Trophoblast cell (in vitro differentiated cells and primary cell): ENCODE data around the gene SPEF1.
A peak's percentile ranks its signal among the peaks of the same experiment; 100 is the strongest.

Source experiments
- DNase-seq, 2 donors: peaks; one replicate each; pipeline ENCODE4 v3.0.0-alpha.2; 2016
- H2AFZ ChIP-seq: 2 replicates; pipeline ENCODE4 v1.6.1; 2013; ENCODE audit warnings: low read length, moderate library complexity, mild to moderate bottlenecking; ENCODE audit not compliant: insufficient read depth, poor library complexity
- H2AK5ac ChIP-seq: 2 replicates; pipeline ENCODE4 v1.6.1; 2013; ENCODE audit warnings: mild to moderate bottlenecking, low read length
- H2BK120ac ChIP-seq: 2 replicates; pipeline ENCODE4 v1.6.1; 2013; ENCODE audit warnings: low read length, mild to moderate bottlenecking, moderate library complexity; ENCODE audit not compliant: insufficient read depth, poor library complexity
- H2BK12ac ChIP-seq: 2 replicates; pipeline ENCODE4 v1.6.1; 2013; ENCODE audit warnings: mild to moderate bottlenecking, low read length, moderate library complexity
- H2BK5ac ChIP-seq: 2 replicates; pipeline ENCODE4 v1.6.1; 2013; ENCODE audit warnings: low read length, low read depth, moderate library complexity, mild to moderate bottlenecking; ENCODE audit not compliant: poor library complexity
- H3K14ac ChIP-seq: 2 replicates; pipeline ENCODE4 v1.6.1; 2013; ENCODE audit warnings: mild to moderate bottlenecking, low read length
- H3K18ac ChIP-seq: 2 replicates; pipeline ENCODE4 v1.6.1; 2013; ENCODE audit warnings: mild to moderate bottlenecking, low read length
- H3K23ac ChIP-seq: 2 replicates; pipeline ENCODE4 v1.6.1; 2013; ENCODE audit warnings: low read length
- H3K27ac ChIP-seq: 2 replicates; pipeline ENCODE4 v1.5.1; 2013; ENCODE audit warnings: low read depth, mild to moderate bottlenecking, inconsistent platforms, low read length, moderate library complexity
- H3K27me3 ChIP-seq: 2 replicates; pipeline ENCODE4 v1.6.1; 2013; ENCODE audit warnings: inconsistent platforms, mild to moderate bottlenecking, low read length, moderate library complexity; ENCODE audit not compliant: insufficient read depth
- H3K36me3 ChIP-seq, 2 experiments: 1 replicate in 1 of 2; 2 replicates in 1 of 2; pipeline ENCODE4 v1.6.1; 2013; ENCODE audit warnings: low read length in 2 of 2, mild to moderate bottlenecking in 2 of 2, moderate library complexity in 1 of 2; ENCODE audit not compliant: insufficient read depth in 2 of 2, control insufficient read depth in 1 of 2
- H3K4ac ChIP-seq: 2 replicates; pipeline ENCODE4 v1.6.1; 2013; ENCODE audit warnings: low read depth, mild to moderate bottlenecking, low read length, moderate library complexity
- H3K4me1 ChIP-seq, 2 experiments: 1 replicate in 1 of 2; 2 replicates in 1 of 2; pipeline ENCODE4 v1.6.1; 2013; ENCODE audit warnings: low read length in 2 of 2, mild to moderate bottlenecking in 2 of 2, moderate library complexity in 1 of 2; ENCODE audit not compliant: insufficient read depth in 2 of 2, control insufficient read depth in 1 of 2
- H3K4me2 ChIP-seq: 2 replicates; pipeline ENCODE4 v1.6.1; 2013; ENCODE audit warnings: inconsistent platforms, mild to moderate bottlenecking, low read length, moderate library complexity
- H3K4me3 ChIP-seq: 2 replicates; pipeline ENCODE4 v1.5.1; 2013; ENCODE audit warnings: mild to moderate bottlenecking, low read depth, low read length, inconsistent platforms
- H3K79me1 ChIP-seq: one replicate; pipeline ENCODE4 v1.6.1; 2013; ENCODE audit warnings: low read length
- H3K79me2 ChIP-seq: 2 replicates; pipeline ENCODE4 v1.6.1; 2013; ENCODE audit warnings: low read length, mild to moderate bottlenecking; ENCODE audit not compliant: control insufficient read depth, insufficient read depth, poor library complexity
- H3K9ac ChIP-seq: 2 replicates; pipeline ENCODE4 v1.6.1; 2013; ENCODE audit warnings: mild to moderate bottlenecking, low read length
- H3K9me3 ChIP-seq: 2 replicates; pipeline ENCODE4 v1.6.1; 2013; ENCODE audit warnings: low read depth, mild to moderate bottlenecking, control low read depth, inconsistent platforms, low read length; ENCODE audit not compliant: insufficient read depth
- H4K12ac ChIP-seq: 2 replicates; pipeline ENCODE4 v1.6.1; 2013; ENCODE audit warnings: low read depth, mild to moderate bottlenecking, low read length, moderate library complexity
- H4K8ac ChIP-seq: 2 replicates; pipeline ENCODE4 v1.6.1; 2013; ENCODE audit warnings: low read depth, mild to moderate bottlenecking, low read length, moderate library complexity
- H4K91ac ChIP-seq: one replicate; pipeline ENCODE4 v1.6.1; 2013; ENCODE audit warnings: low read depth, mild to moderate bottlenecking, low read length, moderate library complexity
- WGBS: extraction: QIAGEN DNeasy Blood & Tissue Kit; methylation state at CpG from one replicate; pipeline ENCODE4 v1.1.7; 2013; ENCODE audit warnings: missing lambda C conversion rate; ENCODE audit not compliant: insufficient read length, insufficient coverage; ENCODE audit errors: extremely low coverage; 5-methylcytosine and 5-hydroxymethylcytosine counted together

The SPEF1 gene

GRCh38 chr20:3745686-3746173, 35.5 kb downstream of the SPEF1 start:
- no peak overlapping the region for H2BK12ac ChIP-seq

GRCh38 chr20:3744806-3745685, 36.2 kb downstream of the SPEF1 start:
- DNase-seq: peak; percentile 90 to 92
- no peak overlapping the region for H3K4ac ChIP-seq
- no peak overlapping the region for H3K27ac ChIP-seq
- H4K91ac ChIP-seq: no peak overlapping the region
- no CpG with 5 or more reads among the region's 45 CpGs for WGBS
- peaks cover 3 to 5% of the 10 kb centered on the region in 2 experiments for H3K4me1 ChIP-seq
- H3K4me2 ChIP-seq: peak overlapping the region; percentile 15
- no peak overlapping the region for H3K9ac ChIP-seq
- no peak overlapping the region for H2BK5ac ChIP-seq
- no peak overlapping the region for H2BK120ac ChIP-seq
- peak overlapping the region; percentile 42 for H4K8ac ChIP-seq
- H3K79me2 ChIP-seq: no peaks in the 10 kb centered on the region
- no peak overlapping the region for H2BK12ac ChIP-seq
- H3K9me3 ChIP-seq: peaks cover 7% of the 10 kb centered on the region
- H3K23ac ChIP-seq: no peak overlapping the region
- H3K79me1 ChIP-seq: no peaks in the 10 kb centered on the region
- no peak overlapping the region for H4K12ac ChIP-seq
- H2AFZ ChIP-seq: peak overlapping the region; percentile 78
- no peak overlapping the region for H2AK5ac ChIP-seq
- no peak overlapping the region for H3K14ac ChIP-seq
- no peak overlapping the region for H3K18ac ChIP-seq
- no peak overlapping the region for H3K4me3 ChIP-seq
- H3K27me3 ChIP-seq: peaks cover 13% of the 10 kb centered on the region
- H3K36me3 ChIP-seq: no peaks in the 10 kb centered on the region

More at GRCh38 chr20:3745686-3746173, 35.5 kb downstream of the SPEF1 start:
- no peak overlapping the region for H2BK120ac ChIP-seq
- H3K4me2 ChIP-seq: no peak overlapping the region
- H3K79me1 ChIP-seq: no peaks in the 10 kb centered on the region
- no peak overlapping the region for H3K9ac ChIP-seq
- H4K91ac ChIP-seq: no peak overlapping the region
- H2AK5ac ChIP-seq: no peak overlapping the region
- peaks cover 3 to 5% of the 10 kb centered on the region in 2 experiments for H3K4me1 ChIP-seq
- H3K23ac ChIP-seq: no peak overlapping the region
- H3K14ac ChIP-seq: no peak overlapping the region
- H3K4ac ChIP-seq: no peak overlapping the region
- H2BK5ac ChIP-seq: no peak overlapping the region
- no CpG with 5 or more reads among the region's 11 CpGs for WGBS
- no peak overlapping the region for H3K4me3 ChIP-seq
- H3K9me3 ChIP-seq: peaks cover 7% of the 10 kb centered on the region
- no peaks in the 10 kb centered on the region for H3K79me2 ChIP-seq
- H2AFZ ChIP-seq: no peak overlapping the region
- H4K12ac ChIP-seq: no peak overlapping the region
- no peak overlapping the region for H3K18ac ChIP-seq
- H4K8ac ChIP-seq: no peak overlapping the region
- no peak for DNase-seq
- no peaks in the 10 kb centered on the region for H3K36me3 ChIP-seq
- H3K27me3 ChIP-seq: peaks cover 20% of the 10 kb centered on the region
- no peak overlapping the region for H3K27ac ChIP-seq

GRCh38 chr20:3744037-3744436, 37.2 kb downstream of the SPEF1 start:
- Histone ChIP-seq H3K9ac (no peak overlapping the region), H3K18ac (no peak overlapping the region), H4K91ac (no peak overlapping the region), H3K36me3 (no peaks in the 10 kb centered on the region), H3K23ac (no peak overlapping the region), H2AK5ac (no peak overlapping the region), H2BK5ac (no peak overlapping the region), H4K12ac (no peak overlapping the region), H2AFZ (no peak overlapping the region), H3K27ac (no peak overlapping the region), H2BK12ac (no peak overlapping the region), H3K14ac (no peak overlapping the region), H3K27me3 (peaks cover 4% of the 10 kb centered on the region), H3K79me1 (no peaks in the 10 kb centered on the region), H4K8ac (no peak overlapping the region), H2BK120ac (no peak overlapping the region), H3K79me2 (no peaks in the 10 kb centered on the region), H3K4me2 (no peak overlapping the region), H3K4ac (no peak overlapping the region), H3K4me3 (no peak overlapping the region), H3K4me1 (peaks cover 0 to 2% of the 10 kb centered on the region in 2 experiments), H3K9me3 (peaks cover 7% of the 10 kb centered on the region)
- WGBS: no CpG with 5 or more reads among the region's 1 CpG
- no peak for DNase-seq

DNA sequence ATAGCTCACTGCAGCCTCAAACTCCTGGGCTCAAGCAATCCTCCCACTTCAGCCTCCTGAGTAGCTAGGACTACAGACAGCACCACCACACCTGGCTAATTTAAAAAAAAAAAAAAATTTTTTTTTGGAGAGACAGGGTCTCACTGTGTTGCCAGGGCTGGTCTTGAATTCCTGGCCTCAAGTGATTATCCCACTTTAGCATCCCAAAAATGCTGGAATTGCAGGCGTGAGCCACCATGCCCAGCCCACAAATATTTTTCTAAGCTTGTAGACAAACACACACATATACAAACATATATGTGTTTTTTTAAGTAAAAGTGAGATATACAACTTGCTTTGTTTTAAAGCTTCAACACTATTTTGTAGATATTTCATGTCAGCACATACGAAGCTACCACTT, 38.0 kb downstream of the SPEF1 start:
- H3K4me1 ChIP-seq: peaks cover 0 to 2% of the 10 kb centered on the region in 2 experiments
- H2BK12ac ChIP-seq: no peak overlapping the region
- no peaks in the 10 kb centered on the region for H3K79me2 ChIP-seq
- no peak overlapping the region for H2AK5ac ChIP-seq
- no peak overlapping the region for H3K4ac ChIP-seq
- H3K14ac ChIP-seq: no peak overlapping the region
- H3K27ac ChIP-seq: no peak overlapping the region
- H4K8ac ChIP-seq: no peak overlapping the region
- DNase-seq: peak; percentile 56 to 83
- H3K27me3 ChIP-seq: no peaks in the 10 kb centered on the region
- no peak overlapping the region for H3K9ac ChIP-seq
- no peak overlapping the region for H2BK5ac ChIP-seq
- no peak overlapping the region for H3K18ac ChIP-seq
- H2AFZ ChIP-seq: no peak overlapping the region
- no peak overlapping the region for H3K23ac ChIP-seq
- H3K36me3 ChIP-seq: no peaks in the 10 kb centered on the region
- no CpG with 5 or more reads among the region's 2 CpGs for WGBS
- peaks cover 5% of the 10 kb centered on the region for H3K9me3 ChIP-seq
- H4K91ac ChIP-seq: no peak overlapping the region
- no peak overlapping the region for H3K4me2 ChIP-seq
- H2BK120ac ChIP-seq: no peak overlapping the region
- no peak overlapping the region for H3K4me3 ChIP-seq
- no peaks in the 10 kb centered on the region for H3K79me1 ChIP-seq
- no peak overlapping the region for H4K12ac ChIP-seq
